Measurements from ENCODE around the gene PLCH1. TPM values are rescaled to one million over a fixed set of nuclear protein-coding genes. Genes with fewer than 3 reads are reported as not detected.

PLCH1 gene
- total RNA-seq, 1 experiment from 2014 or later: 0.34 TPM

GRCh38 chr3:155512175-155512866, 232.6 kb downstream of the PLCH1 start:
- Histone ChIP-seq H3K9me2 (replicated peaks; ENCODE audit: insufficient read depth, low read length) (no peaks in the 10 kb centered on the region), H3K79me2 (ENCODE audit: low read length) (no peaks in the 10 kb centered on the region), H3K9me3 (ENCODE audit: low read length) (no peaks in the 10 kb centered on the region), H3K27ac (ENCODE audit: low read length) (no peak overlapping the region), H3K36me3 (ENCODE audit: insufficient read depth, low read length) (no peaks in the 10 kb centered on the region), H3K4me3 (ENCODE audit: low read length) (no peak overlapping the region), H3K4me1 (ENCODE audit: low read length) (no peaks in the 10 kb centered on the region), H3K27me3 (ENCODE audit: low read length) (no peaks in the 10 kb centered on the region), H2AFZ (ENCODE audit: low read length) (no peak overlapping the region), H4K20me1 (ENCODE audit: insufficient read depth, low read depth, low read length) (no peaks in the 10 kb centered on the region), H3K4me2 (ENCODE audit: low read depth, low read length, poor library complexity, severe bottlenecking) (no peak overlapping the region), H3K9ac (ENCODE audit: low read length) (no peak overlapping the region)
- DNase-seq: no peak

DNA sequence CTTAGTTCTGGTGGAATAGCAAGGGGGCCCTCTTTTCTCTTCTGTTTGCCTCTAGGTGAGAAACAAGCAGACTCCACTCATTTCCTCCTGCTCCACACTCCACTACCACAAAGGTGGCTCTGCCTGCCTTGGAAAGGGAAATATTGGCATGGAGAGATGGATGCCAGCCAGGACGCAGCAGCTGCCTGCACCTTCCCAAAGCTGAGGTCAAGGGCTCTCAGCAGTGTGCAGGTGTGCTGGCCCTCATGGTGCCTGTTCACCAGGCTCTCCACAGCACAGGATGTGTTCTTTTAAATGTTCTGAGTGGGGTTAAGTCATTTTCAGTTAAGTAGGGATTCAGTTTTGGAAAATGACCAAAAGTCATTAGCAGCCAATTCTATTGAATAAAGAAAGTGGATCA, 240.2 kb downstream of the PLCH1 start:
- DNase-seq: no peak
- Histone ChIP-seq H3K4me3 (ENCODE audit: low read length) (no peak overlapping the region), H3K9me2 (replicated peaks; ENCODE audit: insufficient read depth, low read length) (no peaks in the 10 kb centered on the region), H3K36me3 (ENCODE audit: insufficient read depth, low read length) (no peaks in the 10 kb centered on the region), H3K79me2 (ENCODE audit: low read length) (no peaks in the 10 kb centered on the region), H3K27me3 (ENCODE audit: low read length) (no peaks in the 10 kb centered on the region), H3K9me3 (ENCODE audit: low read length) (no peaks in the 10 kb centered on the region), H3K4me2 (ENCODE audit: low read depth, low read length, poor library complexity, severe bottlenecking) (no peak overlapping the region), H3K9ac (ENCODE audit: low read length) (no peak overlapping the region), H3K4me1 (ENCODE audit: low read length) (no peaks in the 10 kb centered on the region), H2AFZ (ENCODE audit: low read length) (no peak overlapping the region), H3K27ac (ENCODE audit: low read length) (no peak overlapping the region), H4K20me1 (ENCODE audit: insufficient read depth, low read depth, low read length) (no peaks in the 10 kb centered on the region)

DNA sequence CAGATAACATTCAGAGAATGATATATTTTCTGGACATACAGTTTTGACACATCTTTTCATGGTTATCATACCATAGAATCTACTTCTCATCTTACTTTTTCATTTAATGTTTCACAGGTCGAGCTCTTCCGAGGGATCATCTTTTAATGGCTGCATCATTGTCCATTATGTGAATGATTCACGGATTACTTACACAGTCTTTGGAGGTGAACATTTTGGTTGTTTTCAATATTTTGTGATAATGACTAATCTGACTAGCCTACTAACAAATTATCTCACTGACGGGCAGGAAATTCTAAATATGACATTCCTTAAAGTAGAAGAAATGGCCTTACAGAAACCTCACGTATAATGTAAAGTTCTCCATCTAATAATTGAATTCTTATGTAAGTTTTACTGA, 242.2 kb downstream of the PLCH1 start:
- DNase-seq: no peak
- no peaks in the 10 kb centered on the region for H3K27me3 ChIP-seq (ENCODE audit: low read length)
- no peaks in the 10 kb centered on the region for H4K20me1 ChIP-seq (ENCODE audit: insufficient read depth, low read depth, low read length)
- no peak overlapping the region for H3K4me3 ChIP-seq (ENCODE audit: low read length)
- H3K27ac ChIP-seq (ENCODE audit: low read length): no peak overlapping the region
- H3K4me1 ChIP-seq (ENCODE audit: low read length): no peaks in the 10 kb centered on the region
- no peak overlapping the region for H3K9ac ChIP-seq (ENCODE audit: low read length)
- H2AFZ ChIP-seq (ENCODE audit: low read length): no peak overlapping the region
- no peaks in the 10 kb centered on the region for H3K9me3 ChIP-seq (ENCODE audit: low read length)
- H3K79me2 ChIP-seq (ENCODE audit: low read length): no peaks in the 10 kb centered on the region
- no peaks in the 10 kb centered on the region for H3K36me3 ChIP-seq (ENCODE audit: insufficient read depth, low read length)
- H3K4me2 ChIP-seq (ENCODE audit: low read depth, low read length, poor library complexity, severe bottlenecking): no peak overlapping the region
- no peaks in the 10 kb centered on the region for H3K9me2 ChIP-seq (replicated peaks; ENCODE audit: insufficient read depth, low read length)

DNA sequence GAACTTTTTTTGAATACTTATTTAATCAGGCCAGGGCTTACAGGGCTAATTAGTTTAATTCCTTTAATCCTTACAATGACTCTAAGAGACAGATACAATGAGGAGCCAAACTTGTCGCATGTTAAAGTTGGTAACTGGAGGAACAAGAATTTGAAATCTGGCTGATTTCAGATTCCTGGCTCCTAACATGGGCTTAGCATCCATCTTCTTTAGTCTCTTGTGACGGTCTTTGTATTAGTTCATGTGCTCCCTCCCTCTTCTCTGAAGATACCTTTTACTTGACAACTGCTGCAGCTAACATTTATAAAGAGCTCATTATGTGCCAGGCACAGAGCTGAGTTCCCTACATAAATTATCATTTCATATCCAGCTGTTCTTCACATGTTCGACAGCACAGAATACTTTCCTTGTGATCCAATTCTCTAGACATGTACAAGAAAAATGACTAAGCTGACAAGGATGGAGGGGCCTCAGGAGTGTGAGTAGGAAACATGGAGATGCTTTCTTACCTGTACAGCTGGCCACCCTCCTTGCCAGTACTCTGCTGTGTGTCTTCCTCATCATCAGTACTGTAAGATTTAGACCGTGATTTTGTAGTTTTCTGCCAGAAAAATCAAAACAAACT, 244.6 kb downstream of the PLCH1 start:
- H4K20me1 ChIP-seq (ENCODE audit: insufficient read depth, low read depth, low read length): no peaks in the 10 kb centered on the region
- no peaks in the 10 kb centered on the region for H3K79me2 ChIP-seq (ENCODE audit: low read length)
- H3K4me2 ChIP-seq (ENCODE audit: low read depth, low read length, poor library complexity, severe bottlenecking): no peak overlapping the region
- no peak overlapping the region for H3K4me3 ChIP-seq (ENCODE audit: low read length)
- no peak for DNase-seq
- H3K27me3 ChIP-seq (ENCODE audit: low read length): no peaks in the 10 kb centered on the region
- H3K4me1 ChIP-seq (ENCODE audit: low read length): no peaks in the 10 kb centered on the region
- H3K27ac ChIP-seq (ENCODE audit: low read length): no peak overlapping the region
- H3K36me3 ChIP-seq (ENCODE audit: insufficient read depth, low read length): no peaks in the 10 kb centered on the region
- H3K9me2 ChIP-seq (replicated peaks; ENCODE audit: insufficient read depth, low read length): no peaks in the 10 kb centered on the region
- no peak overlapping the region for H3K9ac ChIP-seq (ENCODE audit: low read length)
- no peaks in the 10 kb centered on the region for H3K9me3 ChIP-seq (ENCODE audit: low read length)
- H2AFZ ChIP-seq (ENCODE audit: low read length): no peak overlapping the region

- H3K27ac ChIP-seq (ENCODE audit: low read length): no peak overlapping the region
- no peaks in the 10 kb centered on the region for H3K79me2 ChIP-seq (ENCODE audit: low read length)
- no peaks in the 10 kb centered on the region for H3K36me3 ChIP-seq (ENCODE audit: insufficient read depth, low read length)
- no peak overlapping the region for H3K4me2 ChIP-seq (ENCODE audit: low read depth, low read length, poor library complexity, severe bottlenecking)
- H4K20me1 ChIP-seq (ENCODE audit: insufficient read depth, low read depth, low read length): no peaks in the 10 kb centered on the region
- no peak overlapping the region for H3K4me3 ChIP-seq (ENCODE audit: low read length)
- no peak overlapping the region for H3K9ac ChIP-seq (ENCODE audit: low read length)
- no peak overlapping the region for H2AFZ ChIP-seq (ENCODE audit: low read length)
- peaks cover 6% of the 10 kb centered on the region for H3K4me1 ChIP-seq (ENCODE audit: low read length)
- no peaks in the 10 kb centered on the region for H3K27me3 ChIP-seq (ENCODE audit: low read length)
- H3K9me2 ChIP-seq (replicated peaks; ENCODE audit: insufficient read depth, low read length): no peaks in the 10 kb centered on the region
- DNase-seq: no peak
- H3K9me3 ChIP-seq (ENCODE audit: low read length): no peaks in the 10 kb centered on the region
These were observed 246.8 kb downstream of the PLCH1 start for GRCh38 chr3:155497930-155498647.

GRCh38 chr3:155496206-155496605, 248.7 kb downstream of the PLCH1 start:
- no peaks in the 10 kb centered on the region for H3K9me2 ChIP-seq (replicated peaks; ENCODE audit: insufficient read depth, low read length)
- no peak overlapping the region for H3K9ac ChIP-seq (ENCODE audit: low read length)
- no peaks in the 10 kb centered on the region for H3K36me3 ChIP-seq (ENCODE audit: insufficient read depth, low read length)
- no peak overlapping the region for H3K4me3 ChIP-seq (ENCODE audit: low read length)
- no peak overlapping the region for H3K4me2 ChIP-seq (ENCODE audit: low read depth, low read length, poor library complexity, severe bottlenecking)
- no peak overlapping the region for H3K27ac ChIP-seq (ENCODE audit: low read length)
- H3K79me2 ChIP-seq (ENCODE audit: low read length): no peaks in the 10 kb centered on the region
- no peaks in the 10 kb centered on the region for H3K9me3 ChIP-seq (ENCODE audit: low read length)
- peaks cover 6% of the 10 kb centered on the region for H3K4me1 ChIP-seq (ENCODE audit: low read length)
- H4K20me1 ChIP-seq (ENCODE audit: insufficient read depth, low read depth, low read length): no peaks in the 10 kb centered on the region
- H2AFZ ChIP-seq (ENCODE audit: low read length): no peak overlapping the region
- H3K27me3 ChIP-seq (ENCODE audit: low read length): no peaks in the 10 kb centered on the region
- no peak for DNase-seq

- Histone ChIP-seq H3K79me2 (ENCODE audit: low read length) (no peaks in the 10 kb centered on the region), H3K36me3 (ENCODE audit: insufficient read depth, low read length) (no peaks in the 10 kb centered on the region), H3K4me2 (ENCODE audit: low read depth, low read length, poor library complexity, severe bottlenecking) (no peak overlapping the region), H4K20me1 (ENCODE audit: insufficient read depth, low read depth, low read length) (no peaks in the 10 kb centered on the region), H3K9me3 (ENCODE audit: low read length) (no peaks in the 10 kb centered on the region), H3K9me2 (replicated peaks; ENCODE audit: insufficient read depth, low read length) (no peaks in the 10 kb centered on the region), H3K27ac (ENCODE audit: low read length) (no peak overlapping the region), H2AFZ (ENCODE audit: low read length) (no peak overlapping the region), H3K4me1 (ENCODE audit: low read length) (peaks cover 6% of the 10 kb centered on the region), H3K9ac (ENCODE audit: low read length) (no peak overlapping the region), H3K4me3 (ENCODE audit: low read length) (no peak overlapping the region), H3K27me3 (ENCODE audit: low read length) (no peaks in the 10 kb centered on the region)
- DNase-seq: no peak
These were observed 249.5 kb downstream of the PLCH1 start for GRCh38 chr3:155495387-155495786.

GRCh38 chr3:155494332-155494731, 250.5 kb downstream of the PLCH1 start:
- Histone ChIP-seq H3K79me2 (ENCODE audit: low read length) (no peaks in the 10 kb centered on the region), H3K9me3 (ENCODE audit: low read length) (no peaks in the 10 kb centered on the region), H3K27me3 (ENCODE audit: low read length) (no peaks in the 10 kb centered on the region), H3K27ac (ENCODE audit: low read length) (no peak overlapping the region), H3K4me1 (ENCODE audit: low read length) (peaks cover 6% of the 10 kb centered on the region), H3K4me2 (ENCODE audit: low read depth, low read length, poor library complexity, severe bottlenecking) (no peak overlapping the region), H3K36me3 (ENCODE audit: insufficient read depth, low read length) (no peaks in the 10 kb centered on the region), H2AFZ (ENCODE audit: low read length) (no peak overlapping the region), H3K4me3 (ENCODE audit: low read length) (no peak overlapping the region), H4K20me1 (ENCODE audit: insufficient read depth, low read depth, low read length) (no peaks in the 10 kb centered on the region), H3K9me2 (replicated peaks; ENCODE audit: insufficient read depth, low read length) (no peaks in the 10 kb centered on the region), H3K9ac (ENCODE audit: low read length) (no peak overlapping the region)
- DNase-seq: no peak

All from Karpas-422 (cell line).